ENCODE results near the gene CHI3L2. TPM values are rescaled to one million over a fixed set of nuclear protein-coding genes. Genes with fewer than 3 reads are reported as not detected.
A peak's percentile ranks its signal among the peaks of the same experiment; 100 is the strongest.

Gene CHI3L2
- total and polyA plus RNA-seq, 2 donors (not counting 1 experiment from before 2014, with no cell fraction given), result 9.2 to 31.5 TPM

DNA sequence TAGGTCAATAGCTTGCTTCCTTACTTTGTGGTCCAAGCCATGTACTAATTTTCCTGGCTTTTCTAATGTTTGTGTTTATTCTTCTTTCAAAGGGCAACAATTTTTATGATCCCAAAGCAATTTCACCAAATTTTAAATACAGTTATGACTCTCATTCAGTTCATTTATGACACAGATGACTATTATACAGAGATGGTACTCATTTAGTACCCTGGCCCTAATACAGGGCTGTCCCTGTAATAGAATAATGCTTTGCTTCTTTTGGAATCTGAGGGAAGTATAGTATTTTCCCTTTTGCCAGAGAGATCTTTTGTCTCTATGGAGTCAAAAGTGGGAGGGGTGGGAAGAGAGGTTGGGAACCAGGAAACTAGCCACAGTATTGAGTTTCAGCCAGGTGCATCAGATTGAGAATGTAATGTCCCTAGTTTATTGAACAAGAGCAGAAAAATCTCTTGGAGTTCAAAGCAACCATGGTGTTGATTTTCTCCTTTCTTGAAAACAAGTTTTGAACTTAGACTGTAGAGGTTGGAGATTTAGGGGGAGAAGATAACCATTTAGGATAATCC, 47.5 kb upstream of the CHI3L2 start:
- H3K4me1 ChIP-seq (ENCODE audit: control insufficient read depth in 2 of 2, insufficient read depth in 2 of 2, low read length in 2 of 2), result peaks cover 19 to 29% of the 10 kb centered on the region in 2 donors
- TF ChIP-seq, protein P1, sequence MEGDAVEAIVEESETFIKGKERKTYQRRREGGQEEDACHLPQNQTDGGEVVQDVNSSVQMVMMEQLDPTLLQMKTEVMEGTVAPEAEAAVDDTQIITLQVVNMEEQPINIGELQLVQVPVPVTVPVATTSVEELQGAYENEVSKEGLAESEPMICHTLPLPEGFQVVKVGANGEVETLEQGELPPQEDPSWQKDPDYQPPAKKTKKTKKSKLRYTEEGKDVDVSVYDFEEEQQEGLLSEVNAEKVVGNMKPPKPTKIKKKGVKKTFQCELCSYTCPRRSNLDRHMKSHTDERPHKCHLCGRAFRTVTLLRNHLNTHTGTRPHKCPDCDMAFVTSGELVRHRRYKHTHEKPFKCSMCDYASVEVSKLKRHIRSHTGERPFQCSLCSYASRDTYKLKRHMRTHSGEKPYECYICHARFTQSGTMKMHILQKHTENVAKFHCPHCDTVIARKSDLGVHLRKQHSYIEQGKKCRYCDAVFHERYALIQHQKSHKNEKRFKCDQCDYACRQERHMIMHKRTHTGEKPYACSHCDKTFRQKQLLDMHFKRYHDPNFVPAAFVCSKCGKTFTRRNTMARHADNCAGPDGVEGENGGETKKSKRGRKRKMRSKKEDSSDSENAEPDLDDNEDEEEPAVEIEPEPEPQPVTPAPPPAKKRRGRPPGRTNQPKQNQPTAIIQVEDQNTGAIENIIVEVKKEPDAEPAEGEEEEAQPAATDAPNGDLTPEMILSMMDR (IDR thresholded peaks at IDR 0.05), result no peak
- TF ChIP-seq EZH2 (IDR thresholded peaks at IDR 0.05; ENCODE audit: borderline replicate concordance, insufficient read depth, low read depth, low read length, poor library complexity, severe bottlenecking), result no peak
- POLR2A ChIA-PET, result no interaction called here
- CTCF ChIA-PET, result interaction anchor here (1.4 kb wide), 1 partner anchor 40 kb away, joined by 4 read pairs; no protein-coding TSS in a partner anchor
- H3K36me3 ChIP-seq (replicated peaks in 1 of 2; ENCODE audit: control extremely low read depth in 1 of 2, control insufficient read depth in 1 of 2, extremely low read depth in 1 of 2, insufficient read depth in 2 of 2, low read length in 1 of 2), result peaks cover 5 to 75% of the 10 kb centered on the region in 2 experiments
- no peak overlapping the region for H3K4me2 ChIP-seq (replicated peaks; ENCODE audit: low read depth, low read length, poor library complexity, severe bottlenecking)
- DNase-seq (no peak), ATAC-seq (ENCODE audit: low read depth) (no peak)
- H2AFZ ChIP-seq (ENCODE audit: insufficient read depth, low read depth, low read length, poor library complexity, severe bottlenecking), result no peak overlapping the region
- Mint-ChIP-seq H3K9me3 (ENCODE audit: insufficient read depth) (no peaks in the 10 kb centered on the region), H3K4me1 (peaks cover 50% of the 10 kb centered on the region), H3K27ac (peak overlapping the region; percentile 51), H3K4me3 (no peak overlapping the region), H3K27me3 (no peaks in the 10 kb centered on the region)
- no peaks in the 10 kb centered on the region for H3K9me3 ChIP-seq (ENCODE audit: control extremely low read depth in 1 of 3, control insufficient read depth in 2 of 3, insufficient read depth in 1 of 3, low read length in 2 of 3)
- H3K27ac ChIP-seq (ENCODE audit: low read length in 2 of 2), result peak overlapping the region in 1 of 2 donors; percentile 39
- H3K27me3 ChIP-seq (replicated peaks in 1 of 4; ENCODE audit: control extremely low read depth in 1 of 4, control insufficient read depth in 3 of 4, insufficient read depth in 4 of 4, low read length in 3 of 4), result no peaks in the 10 kb centered on the region
- H3K4me3 ChIP-seq (ENCODE audit: control extremely low read depth in 1 of 5, extremely low read depth in 1 of 5, insufficient read depth in 1 of 5, low read depth in 2 of 5, low read length in 4 of 5), result no peak overlapping the region
- intact Hi-C loops (cut with micrococcal nuclease), result no loop called here
- no peak overlapping the region for H3K9ac ChIP-seq (ENCODE audit: low read length)
- peaks cover 42% of the 10 kb centered on the region for H3K79me2 ChIP-seq (ENCODE audit: control insufficient read depth, insufficient read depth, low read length)
- H4K20me1 ChIP-seq (ENCODE audit: control insufficient read depth, insufficient read depth, low read length, poor library complexity, severe bottlenecking), result no peaks in the 10 kb centered on the region

DNA sequence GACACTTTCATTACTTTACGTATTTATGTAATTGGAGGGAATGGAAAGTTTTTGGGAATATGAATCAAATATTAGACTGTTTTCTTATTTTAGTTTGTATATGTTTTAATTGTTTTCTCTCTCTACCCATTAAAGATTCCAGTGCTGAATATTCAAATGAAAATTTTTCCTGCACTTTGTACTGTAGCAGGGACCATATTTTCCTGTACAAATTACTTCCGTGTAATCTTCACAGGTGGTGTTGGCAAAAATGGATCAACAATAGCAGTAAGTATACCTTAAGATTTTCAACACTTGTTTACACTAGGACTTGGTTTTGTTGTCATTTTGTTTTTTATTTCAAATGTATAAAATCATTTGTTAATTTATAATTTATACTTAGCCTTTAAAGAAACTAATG, 45.5 kb upstream of the CHI3L2 start:
- Histone ChIP-seq H3K4me2 (replicated peaks; ENCODE audit: low read depth, low read length, poor library complexity, severe bottlenecking) (no peak overlapping the region), H4K20me1 (ENCODE audit: control insufficient read depth, insufficient read depth, low read length, poor library complexity, severe bottlenecking) (no peaks in the 10 kb centered on the region), H3K9me3 (ENCODE audit: control extremely low read depth in 1 of 3, control insufficient read depth in 2 of 3, insufficient read depth in 1 of 3, low read length in 2 of 3) (no peaks in the 10 kb centered on the region), H3K27me3 (replicated peaks in 1 of 4; ENCODE audit: control extremely low read depth in 1 of 4, control insufficient read depth in 3 of 4, insufficient read depth in 4 of 4, low read length in 3 of 4) (no peaks in the 10 kb centered on the region), H3K27ac (ENCODE audit: low read length in 2 of 2) (peak overlapping the region in 1 of 2 donors; percentile 10), H3K4me3 (ENCODE audit: control extremely low read depth in 1 of 5, extremely low read depth in 1 of 5, insufficient read depth in 1 of 5, low read depth in 2 of 5, low read length in 4 of 5) (no peak overlapping the region), H3K79me2 (ENCODE audit: control insufficient read depth, insufficient read depth, low read length) (peaks cover 25% of the 10 kb centered on the region), H3K9ac (ENCODE audit: low read length) (no peak overlapping the region), H2AFZ (ENCODE audit: insufficient read depth, low read depth, low read length, poor library complexity, severe bottlenecking) (no peak overlapping the region), H3K36me3 (replicated peaks in 1 of 2; ENCODE audit: control extremely low read depth in 1 of 2, control insufficient read depth in 1 of 2, extremely low read depth in 1 of 2, insufficient read depth in 2 of 2, low read length in 1 of 2) (peaks cover 12 to 76% of the 10 kb centered on the region in 2 experiments), H3K4me1 (ENCODE audit: control insufficient read depth in 2 of 2, insufficient read depth in 2 of 2, low read length in 2 of 2) (peaks cover 16 to 22% of the 10 kb centered on the region in 2 donors)
- ChIA-PET CTCF (interaction anchor here (0.6 to 1.7 kb wide), 3 partner anchors 12 to 152 kb away, joined by 3 to 9 read pairs (median 3); no protein-coding TSS in a partner anchor), POLR2A (no interaction called here)
- TF ChIP-seq EZH2 (IDR thresholded peaks at IDR 0.05; ENCODE audit: borderline replicate concordance, insufficient read depth, low read depth, low read length, poor library complexity, severe bottlenecking), result no peak
- Mint-ChIP-seq H3K4me1 (peaks cover 48% of the 10 kb centered on the region), H3K27ac (peak overlapping the region; percentile 47), H3K27me3 (no peaks in the 10 kb centered on the region), H3K9me3 (ENCODE audit: insufficient read depth) (no peaks in the 10 kb centered on the region), H3K4me3 (no peak overlapping the region)
- ATAC-seq (ENCODE audit: low read depth) (no peak), DNase-seq (no peak)
- no CpG with 5 or more reads among the region's 2 CpGs for WGBS (ENCODE audit: insufficient coverage)
- intact Hi-C loops (cut with micrococcal nuclease), result no loop called here

Measured in B cell (primary cell).